ENCODE results near the gene CBLL1. TPM values are rescaled to one million over a fixed set of nuclear protein-coding genes. Genes with fewer than 3 reads are reported as not detected.

Gene CBLL1
- total and polyA plus RNA-seq, 2 of the 13 experiments (the other 11 are each of a cell fraction or from before 2014, with no cell fraction given), result 8.8 to 10.5 TPM

GRCh38 chr7:107803009-107803610, 59.2 kb downstream of the CBLL1 start, which contains the start of gene SLC26A3:
SLC26A3 (minus strand) TSS chr7:107803223; CDS start chr7:107794509, 8,714 bp downstream.
- no peaks in the 10 kb centered on the region for H4K20me1 ChIP-seq (ENCODE audit: insufficient read depth, low read length)
- no peak for DNase-seq (ENCODE audit: low spot score)
- TF ChIP-seq ZNF615 (CRISPR knock-in tag; IDR thresholded peaks at IDR 0.05; ENCODE audit: borderline replicate concordance), result no peak
- TF ChIP-seq PAF1 (CRISPR knock-in tag; IDR thresholded peaks at IDR 0.05), result no peak
- no peak for TF ChIP-seq ZSCAN9 (CRISPR knock-in tag; IDR thresholded peaks at IDR 0.05; ENCODE audit: borderline replicate concordance)
- TF ChIP-seq NR2F1 (CRISPR knock-in tag; IDR thresholded peaks at IDR 0.05), result no peak
- TF ChIP-seq EZH2 (conservative IDR thresholded peaks at IDR 0.05; ENCODE audit: low read depth, low read length), result no peak
- no peak for TF ChIP-seq HNRNPLL (IDR thresholded peaks at IDR 0.05; ENCODE audit: low read depth, low read length, poor library complexity, severe bottlenecking)
- no peak for TF ChIP-seq TAF15 (IDR thresholded peaks at IDR 0.05; ENCODE audit: low read depth, low read length, poor library complexity, severe bottlenecking)
- no peak for TF ChIP-seq SCMH1 (CRISPR knock-in tag; IDR thresholded peaks at IDR 0.05; ENCODE audit: borderline replicate concordance)
- no peak for TF ChIP-seq SMC3 (IDR thresholded peaks at IDR 0.05; ENCODE audit: low read length)
- TF ChIP-seq SMAD9 (CRISPR knock-in tag; IDR thresholded peaks at IDR 0.05), result no peak
- TF ChIP-seq TARDBP (CRISPR knock-in tag; IDR thresholded peaks at IDR 0.05), result no peak
- H3K4me1 ChIP-seq (ENCODE audit: insufficient read depth, low read length), result peaks cover 26% of the 10 kb centered on the region
- intact Hi-C loops (cut with micrococcal nuclease; ENCODE audit: unreplicated experiment), result no loop called here
- no peaks in the 10 kb centered on the region for H3K36me3 ChIP-seq (replicated peaks in 1 of 2; ENCODE audit: control insufficient read depth in 1 of 2, insufficient read depth in 2 of 2, low read length in 2 of 2)
- no peak within 1 kb of the TSS for H3K4me2 ChIP-seq (ENCODE audit: low read depth, low read length)
- ChIA-PET POLR2A (no interaction called here), CTCF (ENCODE audit: low intra/inter-chr PET ratio, low total read pairs) (no interaction called here)
- no peak within 1 kb of the TSS for H3K4me3 ChIP-seq (replicated peaks in 1 of 3; ENCODE audit: insufficient read depth in 1 of 3, low read depth in 2 of 3, low read length in 3 of 3)
- H3K79me2 ChIP-seq (ENCODE audit: insufficient read depth, low read length), result no peaks in the 10 kb centered on the region
- no peak for FAIRE-seq
- in situ Hi-C loops (cut with HindIII; ENCODE audit: extremely low pct_ligation_motif_present, low pct_unique_long_range_greater_than_20kb), result no loop called here
- H3K27me3 ChIP-seq (ENCODE audit: control insufficient read depth in 1 of 2, insufficient read depth in 2 of 2, low read length in 2 of 2), result no peaks in the 10 kb centered on the region; a peak in 1 of 5 replicates
- BruUV-seq (replicated peaks), result no TSS peak
- 16% methylated on average over 2 of the region's 2 CpGs for WGBS (ENCODE audit: low lambda C conversion rate)
- no peaks in the 10 kb centered on the region for H3K9me3 ChIP-seq (ENCODE audit: low read length)
- no peak within 1 kb of the TSS for H2AFZ ChIP-seq (ENCODE audit: low read length)
- no peak for ATAC-seq
- no peak within 1 kb of the TSS for H3K27ac ChIP-seq (ENCODE audit: extremely low read length, insufficient read depth, low read length)
- no peak within 1 kb of the TSS for H3K9ac ChIP-seq (ENCODE audit: insufficient read depth, low read depth, low read length)

Measured in HepG2 (cell line).